Stomach (tissue), 4 donors: Measurements from ENCODE around the gene KIAA1217.

Source experiments
- CTCF ChIP-seq, 7 experiments: fragments of 450-650 bp in 4 of 7; fragments of 200-600 bp in 3 of 7; sonication (generic) in 3 of 7; IDR thresholded peaks; one replicate each; pipeline ENCODE4 v1.5.1; 2016 to 2019; ENCODE audit warnings: antibody characterized with exemption in 7 of 7, control low read depth in 2 of 7, mild to moderate bottlenecking in 1 of 7
- EP300 ChIP-seq: sonication (generic); formaldehyde crosslinking; IDR thresholded peaks from one replicate; pipeline ENCODE4 v1.6.1; 2017; ENCODE audit warnings: antibody characterized with exemption
- POLR2A ChIP-seq, 4 donors: fragments of 450-650 bp; IDR thresholded peaks; one replicate each; pipeline ENCODE4 v1.6.1; 2016; ENCODE audit warnings: antibody characterized with exemption in 4 of 4, control low read depth in 2 of 4, mild to moderate bottlenecking in 1 of 4, moderate library complexity in 1 of 4
- POLR2AphosphoS5 ChIP-seq, 3 donors: sonication (generic); formaldehyde crosslinking; IDR thresholded peaks; one replicate each; pipeline ENCODE4 v1.6.1; 2016; ENCODE audit warnings: antibody characterized with exemption in 3 of 3

DNA sequence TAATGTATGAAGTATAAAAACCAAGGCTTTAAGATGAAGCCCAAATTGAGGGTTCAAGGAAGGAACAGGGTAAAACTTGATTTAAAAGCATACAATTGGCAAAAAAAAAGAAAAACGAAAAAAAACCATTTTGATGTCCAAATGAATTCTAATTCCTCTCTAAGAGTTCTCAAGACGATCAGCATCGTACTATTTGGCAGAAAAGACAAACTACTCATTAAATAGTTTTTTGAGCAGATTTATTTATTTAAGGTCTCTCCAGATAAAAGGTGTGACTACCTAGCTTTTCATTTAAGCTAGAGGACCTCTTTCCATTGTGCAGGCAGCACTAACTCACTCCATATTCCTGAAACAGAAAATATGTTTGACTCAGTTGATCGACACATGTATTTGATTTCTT, 245.0 kb downstream of the KIAA1217 start:
- TF ChIP-seq CTCF (IDR thresholded peaks at IDR 0.05): no peak
- no peak for TF ChIP-seq POLR2A (IDR thresholded peaks at IDR 0.05)
- TF ChIP-seq POLR2AphosphoS5 (IDR thresholded peaks at IDR 0.05): no peak
- no peak for TF ChIP-seq EP300
